ENCODE measurements around the gene HCFC1.
A peak's percentile ranks its signal among the peaks of the same experiment; 100 is the strongest.

HCFC1 gene

GRCh38 chrX:153937056-153937455, 34.6 kb downstream of the HCFC1 start:
- no peak for DNase-seq

- DNase-seq = no peak
Measured at GRCh38 chrX:153935326-153935851, 36.2 kb downstream of the HCFC1 start.

- DNase-seq = peak; percentile 57 to 76
Measured at GRCh38 chrX:153934762-153935325, 36.8 kb downstream of the HCFC1 start, which contains the start of gene NAA10. Gene NAA10 (minus strand): TSS chrX:153935037. CDS start chrX:153934904, 133 bp downstream.

GRCh38 chrX:153934148-153934761, 37.4 kb downstream of the HCFC1 start:
- DNase-seq = no peak

- no peak for DNase-seq
Measured at GRCh38 chrX:153933748-153934147, 37.9 kb downstream of the HCFC1 start.

GRCh38 chrX:153932220-153932915, 39.2 kb downstream of the HCFC1 start:
- no peak for DNase-seq

- no peak for DNase-seq
Measured at GRCh38 chrX:153931748-153932147, 39.9 kb downstream of the HCFC1 start.

GRCh38 chrX:153931151-153931550, 40.5 kb downstream of the HCFC1 start:
- DNase-seq = no peak

GRCh38 chrX:153930011-153930910, 41.4 kb downstream of the HCFC1 start:
- DNase-seq = no peak

GRCh38 chrX:153929576-153929975, 42.0 kb downstream of the HCFC1 start:
- DNase-seq = no peak

- DNase-seq = no peak
Measured at GRCh38 chrX:153928846-153929245, 42.8 kb downstream of the HCFC1 start.

GRCh38 chrX:153927922-153928760, 43.5 kb downstream of the HCFC1 start:
- peak; percentile 96 to 98 for DNase-seq

GRCh38 chrX:153927672-153927921, 44.0 kb downstream of the HCFC1 start:
- DNase-seq = no peak

- peak; percentile 86 to 89 for DNase-seq
Measured at GRCh38 chrX:153926858-153927671, 44.6 kb downstream of the HCFC1 start.

- no peak for DNase-seq
Measured at GRCh38 chrX:153926552-153926857, 45.1 kb downstream of the HCFC1 start.

- DNase-seq = peak; percentile 28 to 55
Measured at GRCh38 chrX:153925739-153926551, 45.7 kb downstream of the HCFC1 start, which contains the start of gene ARHGAP4. Gene ARHGAP4 (minus strand): TSS chrX:153926264. CDS start chrX:153926202, 62 bp downstream.

- peak in 1 of 2 donors; percentile 34 for DNase-seq
Measured at GRCh38 chrX:153925387-153925738, 46.3 kb downstream of the HCFC1 start.

GRCh38 chrX:153924149-153924861, 47.3 kb downstream of the HCFC1 start:
- peak; percentile 61 for DNase-seq

GRCh38 chrX:153922932-153923857, 48.4 kb downstream of the HCFC1 start:
- DNase-seq = peak in 1 of 2 donors; percentile 33
